IMR-90 (cell line): ENCODE results near the gene FBXW7. TPM values are rescaled to one million over a fixed set of nuclear protein-coding genes. Genes with fewer than 3 reads are reported as not detected.

Source experiments
- ATAC-seq: fragments of 200-7000 bp; cut with Tn5 transposase; 2 replicates; pipeline ENCODE4 v1.9.1; 2020; ENCODE audit warnings: low read depth, mild to moderate bottlenecking, moderate library complexity
- BruUV-seq: library from RNA; stranded (reverse); fragments of 400-500 nt; replicated peaks from 2 replicates; lab custom pipeline; 2021; lab: Mats Ljungman, UMichigan
- CTCF ChIA-PET: fragments of 300-600 bp; formaldehyde crosslinking; extraction: SDS; loops from one replicate; lab custom pipeline; 2021; ENCODE audit warnings: antibody characterized with exemption; lab: Yijun Ruan, JAX
- POLR2A ChIA-PET: fragments of 300-600 bp; sonication (Branson Sonifier 250); formaldehyde crosslinking; loops from one replicate; lab custom pipeline; 2022; ENCODE audit warnings: antibody characterized with exemption; ENCODE audit not compliant: unreplicated experiment; lab: Charles Lee
- DNase-seq: peaks from one replicate; pipeline ENCODE4 v3.0.0; 2013
- H2AFZ ChIP-seq: replicated peaks from 2 replicates; pipeline ENCODE3; 2013; ENCODE audit warnings: low read length, mild to moderate bottlenecking; ENCODE audit not compliant: poor library complexity
- H2AK5ac ChIP-seq: 2 replicates; pipeline ENCODE4 v1.6.1; 2013; ENCODE audit warnings: low read depth, low read length, inconsistent platforms
- H2AK9ac ChIP-seq: replicated peaks from 2 replicates; pipeline ENCODE3; 2013; ENCODE audit warnings: mild to moderate bottlenecking, low read depth, low read length, moderate library complexity; ENCODE audit not compliant: poor library complexity
- H2BK120ac ChIP-seq: 2 replicates; pipeline ENCODE4 v1.6.1; 2013; ENCODE audit warnings: low read depth, low read length, inconsistent platforms
- H2BK15ac ChIP-seq: 3 replicates; pipeline ENCODE4 v1.6.1; 2013; ENCODE audit warnings: low read depth, low read length, inconsistent platforms
- H2BK20ac ChIP-seq: 2 replicates; pipeline ENCODE4 v1.6.1; 2013; ENCODE audit warnings: low read depth, mild to moderate bottlenecking, inconsistent platforms, low read length, moderate library complexity
- H2BK5ac ChIP-seq: 2 replicates; pipeline ENCODE4 v1.6.1; 2013; ENCODE audit warnings: mild to moderate bottlenecking, low read depth, low read length, inconsistent platforms; ENCODE audit not compliant: poor library complexity, severe bottlenecking
- H3K14ac ChIP-seq: replicated peaks from 2 replicates; pipeline ENCODE4 v1.6.1; 2013; ENCODE audit warnings: low read depth, low read length, inconsistent platforms
- H3K18ac ChIP-seq: 2 replicates; pipeline ENCODE4 v1.6.1; 2013; ENCODE audit warnings: low read depth, low read length, control low read depth
- H3K23ac ChIP-seq: 2 replicates; pipeline ENCODE4 v1.6.1; 2013; ENCODE audit warnings: low read depth, low read length, inconsistent platforms
- H3K27ac ChIP-seq: 2 replicates; pipeline ENCODE4 v1.5.1; 2013; ENCODE audit warnings: mild to moderate bottlenecking, control low read depth, low read length; ENCODE audit not compliant: insufficient read depth
- H3K27me3 ChIP-seq: 2 replicates; pipeline ENCODE4 v1.6.1; 2013; ENCODE audit warnings: low read length; ENCODE audit not compliant: control insufficient read depth, insufficient read depth
- H3K36me3 ChIP-seq: 2 replicates; pipeline ENCODE4 v1.6.1; 2013; ENCODE audit warnings: low read length, mixed read lengths; ENCODE audit not compliant: control insufficient read depth, insufficient read depth
- H3K4ac ChIP-seq: 2 replicates; pipeline ENCODE4 v1.6.1; 2013; ENCODE audit warnings: low read depth, low read length, inconsistent platforms
- H3K4me1 ChIP-seq: 2 replicates; pipeline ENCODE4 v1.6.1; 2013; ENCODE audit warnings: low read length, mixed read lengths; ENCODE audit not compliant: control insufficient read depth, insufficient read depth
- H3K4me2 ChIP-seq: 2 replicates; pipeline ENCODE4 v1.6.1; 2013; ENCODE audit warnings: low read depth, mild to moderate bottlenecking, control low read depth, low read length, moderate library complexity
- H3K4me3 ChIP-seq: 2 replicates; pipeline ENCODE4 v1.5.1; 2013; ENCODE audit warnings: low read depth, mild to moderate bottlenecking, control low read depth, low read length, moderate library complexity; ENCODE audit not compliant: insufficient read depth
- H3K56ac ChIP-seq: 2 replicates; pipeline ENCODE4 v1.6.1; 2013; ENCODE audit warnings: low read length, inconsistent platforms; ENCODE audit not compliant: insufficient read depth; ENCODE audit errors: extremely low read depth
- H3K79me1 ChIP-seq, 2 experiments: 2 replicates each; pipeline ENCODE4 v1.6.1; 2013; ENCODE audit warnings: low read length in 2 of 2, inconsistent platforms in 1 of 2, low read depth in 1 of 2
- H3K9ac ChIP-seq: 2 replicates; pipeline ENCODE4 v1.6.1; 2013; ENCODE audit warnings: low read depth, low read length, control low read depth
- H3K9me1 ChIP-seq: 2 replicates; pipeline ENCODE4 v1.6.1; 2013; ENCODE audit warnings: low read length, inconsistent platforms; ENCODE audit not compliant: insufficient read depth
- H3K9me3 ChIP-seq: 2 replicates; pipeline ENCODE4 v1.6.1; 2013; ENCODE audit warnings: low read length; ENCODE audit not compliant: control insufficient read depth, insufficient read depth
- H4K20me1 ChIP-seq: 2 replicates; pipeline ENCODE4 v1.6.1; 2013; ENCODE audit warnings: low read length, inconsistent platforms; ENCODE audit not compliant: insufficient read depth
- H4K5ac ChIP-seq: 2 replicates; pipeline ENCODE4 v1.6.1; 2013; ENCODE audit warnings: mild to moderate bottlenecking, low read depth, low read length, control low read depth
- H4K8ac ChIP-seq, 2 experiments: 2 replicates each; pipeline ENCODE4 v1.6.1; 2013; ENCODE audit warnings: low read depth in 2 of 2, low read length in 2 of 2, control low read depth in 1 of 2, inconsistent platforms in 1 of 2
- H4K91ac ChIP-seq: 2 replicates; pipeline ENCODE4 v1.6.1; 2013; ENCODE audit warnings: low read depth, low read length, inconsistent platforms; ENCODE audit not compliant: insufficient read depth
- BHLHE40 ChIP-seq: fragments of 150-350 bp; IDR thresholded peaks from 2 replicates; pipeline ENCODE4 v1.6.1; 2016; ENCODE audit warnings: mild to moderate bottlenecking, low read depth, low read length
- CHD1 ChIP-seq: IDR thresholded peaks from 2 replicates; pipeline ENCODE4 v1.6.1; 2012; ENCODE audit warnings: low read depth, low read length, improper control_type of control experiment
- FOS ChIP-seq: fragments of 150-350 bp; IDR thresholded peaks from 2 replicates; pipeline ENCODE4 v1.6.1; 2016; ENCODE audit warnings: low read depth, low read length
- MAFK ChIP-seq: IDR thresholded peaks from 2 replicates; pipeline ENCODE4 v1.6.1; 2012; ENCODE audit warnings: low read depth, low read length, improper control_type of control experiment
- MAZ ChIP-seq: IDR thresholded peaks from 2 replicates; pipeline ENCODE4 v1.6.1; 2012; ENCODE audit warnings: low read depth, mild to moderate bottlenecking, low read length, improper control_type of control experiment, moderate library complexity, borderline replicate concordance
- MXI1 ChIP-seq: IDR thresholded peaks from 2 replicates; pipeline ENCODE4 v1.6.1; 2012; ENCODE audit warnings: low read depth, mild to moderate bottlenecking, low read length, moderate library complexity, borderline replicate concordance
- NFE2L2 ChIP-seq: fragments of 150-350 bp; IDR thresholded peaks from 2 replicates; pipeline ENCODE4 v1.6.1; 2016; ENCODE audit warnings: low read depth, mild to moderate bottlenecking, low read length
- POLR2A ChIP-seq: IDR thresholded peaks from 2 replicates; pipeline ENCODE4 v1.6.1; 2012; ENCODE audit warnings: mild to moderate bottlenecking, low read depth, low read length
- RAD21 ChIP-seq: IDR thresholded peaks from 2 replicates; pipeline ENCODE4 v1.6.1; 2012; ENCODE audit warnings: low read length, improper control_type of control experiment
- RCOR1 ChIP-seq: IDR thresholded peaks from 2 replicates; pipeline ENCODE4 v1.6.1; 2012; ENCODE audit warnings: mild to moderate bottlenecking, low read length, improper control_type of control experiment; ENCODE audit not compliant: insufficient replicate concordance
- RFX5 ChIP-seq: IDR thresholded peaks from 2 replicates; pipeline ENCODE4 v1.8.0; 2012; ENCODE audit warnings: low read depth, mild to moderate bottlenecking, low read length, moderate library complexity
- SMC3 ChIP-seq: fragments of 150-350 bp; IDR thresholded peaks from 2 replicates; pipeline ENCODE4 v1.6.1; 2016; ENCODE audit warnings: low read depth, mild to moderate bottlenecking, antibody characterized with exemption, low read length, moderate library complexity
- WGBS, 2 experiments: methylation state at CpG; one replicate each; pipeline versions ENCODE4 v1.1.5 to v1.1.7; 2013; ENCODE audit warnings: missing lambda C conversion rate in 2 of 2; ENCODE audit not compliant: insufficient read length in 1 of 2; ENCODE audit errors: extremely low coverage in 2 of 2; 5-methylcytosine and 5-hydroxymethylcytosine counted together
- dilution Hi-C: fragments of 300-500 bp; cut with HindIII; formaldehyde crosslinking; loops from one replicate; pipeline ENCODE4 v1.14.3; 2018; ENCODE audit warnings: low sequenced_read_pairs; ENCODE audit not compliant: unreplicated experiment
- in situ Hi-C: fragments of 300-500 bp; cut with MboI; formaldehyde crosslinking; loops from 3 replicates; pipeline ENCODE4 v1.14.3; 2019; ENCODE audit warnings: low sequenced_read_pairs, inconsistent platforms, mixed read lengths
- intact Hi-C: fragments of 100-400 bp; cut with micrococcal nuclease; formaldehyde crosslinking; loops from 2 replicates; pipeline ENCODE4 v1.10.0; 2022
- polyA plus RNA-seq, 3 experiments: library from polyadenylated mRNA; depleted of rRNA; stranded (reverse); fragments of >200 nt; gene quantifications; 2 replicates each; pipeline ENCODE4 v1.2.3, GENCODE V29; 2012; ENCODE audit warnings: low replicate concordance in 1 of 3
- total RNA-seq: library from RNA; depleted of rRNA; stranded (reverse); fragments of >200 nt; gene quantifications from 2 replicates; pipeline ENCODE4 v1.2.3, GENCODE V29; 2012
- TF ChIP-seq, protein P1 (sequence below): conservative IDR thresholded peaks from 2 replicates; pipeline ENCODE4 v1.5.1; 2012; ENCODE audit warnings: mild to moderate bottlenecking, low read depth, low read length, improper control_type of control experiment
- TF ChIP-seq, protein P2 (sequence below): fragments of 150-350 bp; IDR thresholded peaks from 2 replicates; pipeline ENCODE4 v1.6.1; 2017; ENCODE audit warnings: mild to moderate bottlenecking, antibody characterized with exemption, low read length, low read depth
- TF ChIP-seq, protein P3 (sequence below): fragments of 150-350 bp; IDR thresholded peaks from 2 replicates; pipeline ENCODE4 v1.6.1; 2016; ENCODE audit warnings: low read depth, mild to moderate bottlenecking, low read length, moderate library complexity, borderline replicate concordance

The FBXW7 gene
- total and polyA plus RNA-seq, 2 of the 4 experiments (the other 2 are of a cell fraction), result 7.2 to 27.4 TPM

DNA sequence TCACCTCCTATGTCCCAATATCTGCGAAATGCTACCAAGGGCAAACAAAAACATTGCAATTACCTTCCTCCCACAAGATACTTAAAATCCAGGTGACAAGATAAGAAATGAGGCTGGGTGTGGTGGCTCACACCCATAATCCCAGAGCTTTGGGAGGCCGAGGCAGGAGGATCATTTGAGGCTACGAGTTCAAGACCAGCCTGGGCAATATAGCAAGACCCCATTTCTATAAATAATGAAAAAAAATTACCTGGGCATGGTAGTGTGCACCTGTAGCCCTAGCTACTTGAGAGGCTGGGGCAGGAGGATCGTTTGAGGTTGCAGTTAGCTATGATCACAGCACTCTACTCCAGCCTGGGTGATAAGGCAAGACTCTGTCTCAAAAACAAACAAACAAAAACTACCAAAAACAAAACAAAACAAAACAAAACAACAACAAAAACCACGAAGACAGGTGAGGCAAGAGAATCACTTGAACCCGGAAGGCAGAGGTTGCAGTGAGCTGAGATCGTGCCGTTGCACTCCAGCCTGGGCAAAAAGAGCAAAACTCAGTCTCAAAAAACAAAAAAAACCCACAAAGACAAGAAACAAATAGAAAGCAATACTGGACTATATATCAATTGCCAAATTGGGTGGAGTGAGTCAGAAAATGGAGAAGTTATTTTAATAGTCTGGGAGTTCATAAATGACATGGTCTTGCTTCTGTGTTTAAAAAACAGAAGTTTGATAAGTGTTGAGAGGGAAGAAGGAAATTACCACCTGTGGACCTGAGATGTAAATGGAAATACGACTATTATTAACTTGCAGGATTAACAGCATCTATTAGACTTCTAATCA lies 176.5 kb downstream of the FBXW7 start:
- WGBS, 2 experiments, result no CpG with 5 or more reads among the region's 9 CpGs
- no peaks in the 10 kb centered on the region for H4K20me1 ChIP-seq
- no peak overlapping the region for H4K5ac ChIP-seq
- H2AFZ ChIP-seq, result no peak overlapping the region
- no peak overlapping the region for H2BK20ac ChIP-seq
- intact Hi-C loops, result loop anchor here (10.0 kb wide), 3 partner anchors 255 to 1235 kb away; no protein-coding TSS in a partner anchor
- peaks cover 6% of the 10 kb centered on the region; the same call in 1 of the 2 replicates for H3K4me1 ChIP-seq
- H2AK5ac ChIP-seq, result no peak overlapping the region
- H4K91ac ChIP-seq, result no peak overlapping the region
- no peak overlapping the region for H2BK5ac ChIP-seq
- peaks cover 2 to 10% of the 10 kb centered on the region in 2 experiments; a peak in 3 of 4 replicates for H3K79me1 ChIP-seq
- H3K18ac ChIP-seq, result no peak overlapping the region
- H3K23ac ChIP-seq, result no peak overlapping the region
- no peak for DNase-seq
- H2AK9ac ChIP-seq, result no peak overlapping the region
- peaks cover 2% of the 10 kb centered on the region; the same call in 1 of the 2 replicates for H3K9me1 ChIP-seq
- no peaks in the 10 kb centered on the region for H3K36me3 ChIP-seq
- H3K27me3 ChIP-seq, result no peaks in the 10 kb centered on the region
- H2BK15ac ChIP-seq, result no peak overlapping the region
- CTCF ChIA-PET, result no interaction called here
- in situ Hi-C loops, result no loop called here
- H3K4ac ChIP-seq, result no peak overlapping the region
- no peak overlapping the region for H3K14ac ChIP-seq
- dilution Hi-C loops, result no loop called here
- H2BK120ac ChIP-seq, result no peak overlapping the region
- H4K8ac ChIP-seq, result no peak overlapping the region
- H3K9me3 ChIP-seq, result no peaks in the 10 kb centered on the region
- H3K4me2 ChIP-seq, result no peak overlapping the region; the same call in 1 of the 2 replicates
- no peak overlapping the region for H3K56ac ChIP-seq
- no peak overlapping the region for H3K4me3 ChIP-seq
- H3K27ac ChIP-seq, result no peak overlapping the region
- no peak for ATAC-seq
- BruUV-seq, result no TSS peak
- POLR2A ChIA-PET, result no interaction called here
- H3K9ac ChIP-seq, result no peak overlapping the region
- no peak for TF ChIP-seq SMC3
- TF ChIP-seq, protein P1, sequence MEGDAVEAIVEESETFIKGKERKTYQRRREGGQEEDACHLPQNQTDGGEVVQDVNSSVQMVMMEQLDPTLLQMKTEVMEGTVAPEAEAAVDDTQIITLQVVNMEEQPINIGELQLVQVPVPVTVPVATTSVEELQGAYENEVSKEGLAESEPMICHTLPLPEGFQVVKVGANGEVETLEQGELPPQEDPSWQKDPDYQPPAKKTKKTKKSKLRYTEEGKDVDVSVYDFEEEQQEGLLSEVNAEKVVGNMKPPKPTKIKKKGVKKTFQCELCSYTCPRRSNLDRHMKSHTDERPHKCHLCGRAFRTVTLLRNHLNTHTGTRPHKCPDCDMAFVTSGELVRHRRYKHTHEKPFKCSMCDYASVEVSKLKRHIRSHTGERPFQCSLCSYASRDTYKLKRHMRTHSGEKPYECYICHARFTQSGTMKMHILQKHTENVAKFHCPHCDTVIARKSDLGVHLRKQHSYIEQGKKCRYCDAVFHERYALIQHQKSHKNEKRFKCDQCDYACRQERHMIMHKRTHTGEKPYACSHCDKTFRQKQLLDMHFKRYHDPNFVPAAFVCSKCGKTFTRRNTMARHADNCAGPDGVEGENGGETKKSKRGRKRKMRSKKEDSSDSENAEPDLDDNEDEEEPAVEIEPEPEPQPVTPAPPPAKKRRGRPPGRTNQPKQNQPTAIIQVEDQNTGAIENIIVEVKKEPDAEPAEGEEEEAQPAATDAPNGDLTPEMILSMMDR, result no peak
- no peak for TF ChIP-seq MAZ
- TF ChIP-seq POLR2A, result no peak
- TF ChIP-seq, protein P2, sequence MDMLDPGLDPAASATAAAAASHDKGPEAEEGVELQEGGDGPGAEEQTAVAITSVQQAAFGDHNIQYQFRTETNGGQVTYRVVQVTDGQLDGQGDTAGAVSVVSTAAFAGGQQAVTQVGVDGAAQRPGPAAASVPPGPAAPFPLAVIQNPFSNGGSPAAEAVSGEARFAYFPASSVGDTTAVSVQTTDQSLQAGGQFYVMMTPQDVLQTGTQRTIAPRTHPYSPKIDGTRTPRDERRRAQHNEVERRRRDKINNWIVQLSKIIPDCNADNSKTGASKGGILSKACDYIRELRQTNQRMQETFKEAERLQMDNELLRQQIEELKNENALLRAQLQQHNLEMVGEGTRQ, result no peak
- TF ChIP-seq FOS, result no peak
- TF ChIP-seq BHLHE40, result no peak
- TF ChIP-seq CHD1, result no peak
- TF ChIP-seq RAD21, result no peak
- TF ChIP-seq, protein P3, sequence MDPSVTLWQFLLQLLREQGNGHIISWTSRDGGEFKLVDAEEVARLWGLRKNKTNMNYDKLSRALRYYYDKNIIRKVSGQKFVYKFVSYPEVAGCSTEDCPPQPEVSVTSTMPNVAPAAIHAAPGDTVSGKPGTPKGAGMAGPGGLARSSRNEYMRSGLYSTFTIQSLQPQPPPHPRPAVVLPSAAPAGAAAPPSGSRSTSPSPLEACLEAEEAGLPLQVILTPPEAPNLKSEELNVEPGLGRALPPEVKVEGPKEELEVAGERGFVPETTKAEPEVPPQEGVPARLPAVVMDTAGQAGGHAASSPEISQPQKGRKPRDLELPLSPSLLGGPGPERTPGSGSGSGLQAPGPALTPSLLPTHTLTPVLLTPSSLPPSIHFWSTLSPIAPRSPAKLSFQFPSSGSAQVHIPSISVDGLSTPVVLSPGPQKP, result no peak
- no peak for TF ChIP-seq RFX5
- no peak for TF ChIP-seq MAFK
- TF ChIP-seq MXI1, result no peak
- TF ChIP-seq NFE2L2, result no peak
- no peak for TF ChIP-seq RCOR1
